ENCODE measurements around the gene CERCAM.

The CERCAM gene

DNA sequence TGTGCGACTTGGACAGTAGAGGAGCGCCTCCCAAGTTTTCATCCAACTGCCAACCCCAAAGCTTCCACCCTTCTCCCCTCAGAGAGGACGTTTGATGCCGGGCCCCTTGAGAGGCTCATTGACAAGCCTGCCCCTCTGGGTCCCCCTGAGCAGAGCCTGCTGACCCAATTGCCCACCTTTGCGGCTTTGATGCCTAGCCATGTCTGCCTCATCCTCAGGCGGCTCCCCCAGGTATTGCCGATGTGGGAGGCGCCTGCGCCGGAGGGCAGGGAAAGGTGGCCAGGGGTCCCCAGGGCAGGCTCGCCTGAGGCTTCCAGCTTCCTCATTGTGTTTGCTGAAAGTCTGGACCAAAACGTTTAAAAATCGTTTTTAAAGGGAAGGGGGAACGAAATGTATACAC is 36.5 kb downstream of the CERCAM start:
- no peak for DNase-seq

DNA sequence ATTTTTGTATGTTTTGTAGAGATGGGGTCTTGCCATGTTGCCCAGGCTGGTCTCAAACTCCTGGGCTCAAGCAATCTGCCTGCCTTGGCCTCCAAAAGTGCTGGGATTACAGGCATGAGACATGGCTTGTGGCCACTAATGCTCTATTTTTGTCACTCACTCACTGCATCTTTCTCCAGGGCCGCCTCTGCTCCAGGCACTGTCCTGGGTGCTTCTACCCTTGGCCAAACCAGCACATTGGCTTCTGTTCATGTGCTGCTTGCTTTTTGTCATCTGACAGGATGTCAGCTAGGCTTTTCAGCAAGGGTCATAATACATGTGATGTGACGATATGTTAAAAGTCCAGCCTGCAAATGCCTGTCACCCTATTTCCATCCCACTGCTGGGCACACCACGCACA is 38.4 kb downstream of the CERCAM start:
- no peak for DNase-seq

DNA sequence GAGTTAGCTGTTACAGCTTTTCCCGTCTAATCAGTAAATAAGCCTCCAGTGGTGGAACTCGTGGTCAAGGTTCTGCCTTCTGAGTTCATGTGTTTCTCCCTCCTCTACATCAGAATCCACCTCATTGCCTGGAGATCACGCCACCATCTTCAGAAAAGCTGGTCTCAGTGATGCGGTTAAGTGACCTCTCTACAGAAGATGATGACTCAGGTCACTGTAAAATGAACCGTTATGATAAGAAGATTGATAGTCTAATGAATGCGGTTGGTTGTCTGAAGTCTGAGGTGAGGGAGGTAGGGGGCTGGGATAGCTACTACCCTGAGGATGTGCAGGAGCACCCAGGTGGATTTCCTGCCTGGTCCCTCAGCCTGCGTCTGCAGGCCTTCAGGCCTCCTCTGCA is 48.4 kb downstream of the CERCAM start:
- DNase-seq = no peak

DNA sequence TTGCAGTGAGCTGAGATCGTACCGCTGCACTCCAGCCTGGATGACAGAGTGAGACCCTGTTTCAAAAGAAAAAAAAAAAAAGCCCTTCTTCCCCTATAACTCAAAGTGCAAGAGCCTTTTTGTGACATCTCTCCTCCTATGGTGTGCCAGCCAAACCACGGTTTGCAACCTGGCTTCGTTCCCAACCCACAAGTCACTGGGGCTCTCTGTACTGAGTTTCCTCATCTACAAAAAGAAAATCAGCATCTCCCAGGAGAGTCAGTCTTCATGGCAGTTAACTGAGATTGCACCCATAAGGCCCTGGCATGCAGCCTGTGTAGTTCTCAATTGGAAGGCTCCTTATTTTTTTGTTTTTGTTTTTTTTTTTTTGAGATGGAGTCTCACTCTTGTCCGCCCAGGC is 49.9 kb downstream of the CERCAM start:
- DNase-seq = no peak

DNA sequence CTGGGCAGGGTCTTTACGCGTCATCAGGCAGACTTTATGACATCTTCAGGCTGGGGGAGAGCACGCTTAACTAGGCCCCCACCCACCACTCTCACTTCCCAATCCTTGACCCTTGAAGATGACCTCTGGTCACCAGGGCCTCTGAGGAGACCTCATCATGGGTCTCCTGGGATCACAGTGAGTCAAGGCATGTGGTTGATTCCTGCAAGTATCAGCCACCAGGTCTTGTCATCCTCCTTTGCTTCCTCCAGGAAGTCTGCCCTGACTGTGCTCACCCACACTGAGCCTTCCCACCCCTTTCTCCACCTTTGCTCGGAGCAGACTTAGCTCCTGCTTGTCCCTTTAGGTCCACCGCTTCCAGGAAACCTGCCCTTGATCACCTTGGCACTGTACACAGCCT is 52.4 kb downstream of the CERCAM start:
- DNase-seq = no peak

DNA sequence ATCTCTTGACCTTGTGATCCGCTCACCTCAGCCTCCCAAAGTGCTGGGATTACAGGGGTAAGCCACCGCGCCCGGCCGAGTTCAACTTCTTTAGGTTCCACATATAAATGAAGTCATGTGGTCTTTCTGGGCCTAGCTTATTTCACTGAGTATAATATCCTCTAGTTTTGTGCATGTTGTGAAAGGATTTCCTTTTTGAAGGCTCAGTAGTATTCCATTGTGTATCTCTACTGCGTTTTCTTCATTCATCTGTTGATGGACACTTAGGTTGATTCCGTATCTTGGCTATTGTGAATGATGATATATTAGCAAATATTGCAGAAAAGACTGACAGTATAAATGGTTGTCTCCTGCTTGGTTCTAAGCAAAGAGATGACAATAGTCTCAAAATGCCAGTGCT is 55.2 kb downstream of the CERCAM start:
- no peak for DNase-seq

DNA sequence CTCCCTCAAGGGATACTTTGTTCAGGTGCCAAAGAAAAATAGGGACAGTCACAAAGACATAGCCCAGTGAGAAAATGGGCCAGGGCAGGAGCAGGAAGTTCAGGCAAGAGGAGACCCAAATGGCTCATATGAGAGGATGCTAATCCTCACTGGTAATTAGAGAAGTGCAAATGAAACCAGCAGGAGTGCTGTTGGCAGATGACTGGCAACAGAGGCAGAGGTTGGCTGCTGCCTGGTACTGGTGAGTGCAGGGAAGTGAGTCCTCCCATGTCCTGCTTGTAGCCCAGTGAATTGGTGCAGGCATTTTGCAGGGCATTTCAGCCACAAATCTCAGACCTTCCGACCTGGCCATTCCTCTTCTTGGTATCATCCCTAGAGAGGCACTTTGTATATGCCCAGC is 58.6 kb downstream of the CERCAM start:
- DNase-seq = no peak

DNA sequence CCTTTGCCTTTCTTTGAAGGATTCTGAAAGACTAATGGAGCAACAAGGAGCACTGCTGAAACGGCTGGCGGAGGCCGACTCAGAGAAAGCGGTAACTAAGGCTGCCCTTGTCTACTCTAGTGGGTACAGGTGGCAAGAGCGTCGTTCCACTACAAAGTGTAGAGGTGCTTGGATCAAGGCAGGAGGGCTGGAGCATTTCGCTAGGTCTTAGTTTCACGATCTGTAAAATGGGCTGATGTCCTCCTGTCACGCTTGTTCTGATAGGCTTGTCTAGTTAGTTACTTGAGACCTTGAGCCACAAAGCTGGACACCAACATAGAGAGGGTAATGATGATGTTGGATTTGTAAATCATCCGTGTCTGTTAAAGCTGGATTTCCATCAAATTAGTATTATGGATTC is 60.9 kb downstream of the CERCAM start:
- DNase-seq = no peak

DNA sequence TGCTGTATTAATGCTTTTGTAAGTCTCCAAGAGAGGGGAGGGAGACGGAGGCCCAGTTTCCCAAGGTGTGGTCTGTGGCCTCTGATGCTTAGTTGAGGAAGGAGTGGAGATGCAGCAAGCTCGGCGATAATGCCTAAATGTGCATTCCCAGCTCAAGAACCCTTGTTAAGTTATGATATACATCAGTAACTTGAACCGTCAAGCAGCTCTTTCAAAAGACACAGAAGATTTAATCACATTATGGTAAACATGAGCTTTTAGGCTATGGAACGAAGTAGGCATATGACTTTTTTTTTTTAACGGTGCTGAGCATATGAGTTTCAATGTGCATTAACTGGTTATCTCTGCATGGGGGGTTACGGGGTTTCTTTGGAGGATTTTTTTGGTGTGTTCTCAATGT is 61.5 kb downstream of the CERCAM start:
- DNase-seq = no peak

DNA sequence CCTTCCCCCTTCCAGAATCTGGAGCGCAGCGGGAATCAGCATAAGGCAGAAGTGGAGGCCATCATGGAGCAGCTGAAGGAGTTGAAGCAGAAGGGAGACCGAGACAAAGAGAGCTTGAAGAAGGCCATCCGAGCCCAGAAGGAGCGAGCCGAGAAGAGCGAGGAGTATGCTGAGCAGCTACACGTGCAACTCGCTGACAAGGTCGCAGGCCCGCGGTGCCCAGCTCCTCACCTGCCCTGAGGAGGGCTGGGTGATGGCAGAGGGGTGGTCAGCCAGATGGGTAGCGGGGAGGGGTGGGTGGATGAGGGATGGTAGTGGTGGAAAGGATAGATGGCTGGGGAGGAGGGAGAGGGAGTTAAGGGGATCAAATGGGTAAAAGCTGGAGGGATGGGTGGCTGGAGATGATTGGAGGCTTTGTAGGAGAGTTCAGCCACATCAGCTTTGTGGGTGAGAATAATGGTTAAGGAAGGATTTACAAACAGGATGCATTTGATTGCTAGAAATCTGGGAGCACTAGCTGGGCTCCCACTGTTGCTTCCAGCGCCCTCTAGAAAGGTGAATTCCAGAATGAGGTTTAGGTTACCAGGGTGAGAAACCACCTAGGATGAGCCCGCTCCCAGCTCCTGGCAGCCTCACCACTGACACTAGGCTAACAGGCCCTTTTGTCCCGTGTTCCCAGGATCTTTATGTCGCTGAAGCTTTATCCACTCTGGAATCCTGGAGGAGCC is 64.2 kb downstream of the CERCAM start:
- no peak for DNase-seq

DNA sequence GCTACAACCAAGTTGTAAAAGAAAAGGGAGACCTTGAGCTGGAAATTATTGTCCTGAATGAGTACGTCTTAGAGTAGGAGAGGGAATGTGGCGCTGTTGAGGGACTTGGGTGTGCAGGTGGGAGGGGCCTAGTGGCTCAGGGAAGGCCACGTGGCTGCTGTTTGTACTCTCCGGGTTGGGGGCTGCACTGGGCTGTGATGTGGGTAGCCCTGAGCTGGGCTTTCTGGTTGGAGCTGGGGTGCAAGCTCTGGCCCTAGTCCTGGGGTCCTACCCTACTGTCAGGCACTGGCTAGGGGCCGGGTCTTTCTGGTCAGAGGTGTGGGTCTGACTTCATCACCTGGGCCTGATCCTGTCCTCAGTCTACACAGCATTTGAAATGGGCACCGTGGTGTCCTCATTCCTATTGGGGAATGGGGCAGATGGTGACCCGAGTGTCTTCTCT is 64.8 kb downstream of the CERCAM start:
- DNase-seq = no peak

DNA sequence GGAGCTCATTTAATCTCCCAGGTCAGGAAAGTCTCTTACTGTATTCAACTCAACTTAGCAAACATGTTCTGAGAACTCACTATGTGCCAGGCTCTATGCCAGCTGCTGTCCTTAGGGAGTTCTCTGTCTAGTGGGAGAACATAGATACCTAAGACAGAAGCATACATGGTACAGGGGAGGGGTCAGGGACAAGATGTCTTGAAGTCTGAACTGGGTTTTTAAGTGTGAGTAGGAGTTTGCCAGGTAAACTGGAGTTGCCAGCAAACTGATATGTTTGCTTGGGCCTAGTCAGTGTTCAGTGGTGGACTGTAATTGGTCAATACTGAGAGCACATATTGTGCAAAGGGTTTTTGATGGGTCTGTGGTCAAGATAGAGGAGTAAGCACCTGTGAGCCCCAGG is 65.5 kb downstream of the CERCAM start:
- DNase-seq = no peak
